Effector memory CD8-positive, alpha-beta T cell (primary cell): ENCODE results near the gene GABRR1.
"Not testable (repeated sequence)": the region's sequence is repeated elsewhere in the genome, so short reads cannot be mapped to it uniquely, and the experiment has no call there.

ENCODE experiments used
- ATAC-seq: fragments of 150-1000 bp; cut with Tn5 transposase; replicated peaks from 2 replicates; pipeline ENCODE4 v1.10.0; 2021; ENCODE audit warnings: mild to moderate bottlenecking, moderate library complexity
- DNase-seq, 3 experiments: peaks; one replicate each; pipeline ENCODE4 v3.0.0; 2021
- H3K27ac Mint-ChIP-seq, 2 donors: one replicate each; pipeline ENCODE4 v1.8.0; 2022; ENCODE audit warnings: mild to moderate bottlenecking in 2 of 2, mixed read lengths in 2 of 2, moderate library complexity in 2 of 2
- H3K27me3 Mint-ChIP-seq, 2 donors: one replicate each; pipeline ENCODE4 v1.8.0; 2022; ENCODE audit warnings: mixed read lengths in 2 of 2
- H3K36me3 Mint-ChIP-seq: one replicate; pipeline ENCODE4 v1.8.0; 2022; ENCODE audit warnings: mild to moderate bottlenecking, moderate library complexity, mixed read lengths; ENCODE audit not compliant: insufficient read depth
- H3K4me1 Mint-ChIP-seq, 2 donors: one replicate each; pipeline ENCODE4 v1.8.0; 2022; ENCODE audit warnings: low read depth in 2 of 2, mixed read lengths in 2 of 2
- H3K4me3 Mint-ChIP-seq, 2 donors: one replicate each; pipeline ENCODE4 v1.8.0; 2022; ENCODE audit warnings: mild to moderate bottlenecking in 2 of 2, mixed read lengths in 2 of 2, moderate library complexity in 2 of 2
- H3K9me3 Mint-ChIP-seq, 2 donors: one replicate each; pipeline ENCODE4 v1.8.0; 2022; ENCODE audit warnings: mixed read lengths in 2 of 2

The GABRR1 gene

GRCh38 chr6:89139509-89140346 lies 77.4 kb downstream of the GABRR1 start:
- H3K9me3 Mint-ChIP-seq: no peaks in the 10 kb centered on the region

GRCh38 chr6:89138173-89138572 lies 79.0 kb downstream of the GABRR1 start:
- H3K9me3 Mint-ChIP-seq: no peaks in the 10 kb centered on the region
- no peak overlapping the region for H3K27ac Mint-ChIP-seq
- H3K4me3 Mint-ChIP-seq: no peak overlapping the region
- H3K4me1 Mint-ChIP-seq: no peaks in the 10 kb centered on the region
- ATAC-seq (no peak), DNase-seq (no peak)
- H3K27me3 Mint-ChIP-seq: no peaks in the 10 kb centered on the region
- H3K36me3 Mint-ChIP-seq: no peaks in the 10 kb centered on the region

More at GRCh38 chr6:89139509-89140346, 77.4 kb downstream of the GABRR1 start:
- H3K4me1 Mint-ChIP-seq: peaks cover 0 to 2% of the 10 kb centered on the region in 2 donors
- no peaks in the 10 kb centered on the region for H3K27me3 Mint-ChIP-seq
- no peak overlapping the region for H3K27ac Mint-ChIP-seq
- no peaks in the 10 kb centered on the region for H3K36me3 Mint-ChIP-seq
- no peak for DNase-seq
- H3K4me3 Mint-ChIP-seq: no peak overlapping the region
- ATAC-seq: no peak

GRCh38 chr6:89134723-89135122 lies 82.4 kb downstream of the GABRR1 start:
- no peaks in the 10 kb centered on the region for H3K36me3 Mint-ChIP-seq
- H3K27ac Mint-ChIP-seq: no peak overlapping the region
- ATAC-seq (no peak), DNase-seq (no peak)
- H3K4me1 Mint-ChIP-seq: no peaks in the 10 kb centered on the region
- H3K27me3 Mint-ChIP-seq: no peaks in the 10 kb centered on the region
- no peak overlapping the region for H3K4me3 Mint-ChIP-seq
- no peaks in the 10 kb centered on the region for H3K9me3 Mint-ChIP-seq

GRCh38 chr6:89133981-89134380 lies 83.2 kb downstream of the GABRR1 start:
- DNase-seq (no peak), ATAC-seq (no peak)
- Mint-ChIP-seq H3K4me3 (no peak overlapping the region), H3K27me3 (no peaks in the 10 kb centered on the region), H3K27ac (no peak overlapping the region), H3K4me1 (no peaks in the 10 kb centered on the region), H3K36me3 (no peaks in the 10 kb centered on the region), H3K9me3 (peaks cover 0 to 1% of the 10 kb centered on the region in 2 donors)

GRCh38 chr6:89132057-89132456 lies 85.1 kb downstream of the GABRR1 start:
- Mint-ChIP-seq H3K9me3 (peaks cover 0 to 8% of the 10 kb centered on the region in 2 donors), H3K27ac (no peak overlapping the region), H3K27me3 (no peaks in the 10 kb centered on the region), H3K4me3 (no peak overlapping the region), H3K36me3 (no peaks in the 10 kb centered on the region), H3K4me1 (no peaks in the 10 kb centered on the region)
- ATAC-seq (no peak), DNase-seq (no peak)

GRCh38 chr6:89131599-89131998 lies 85.6 kb downstream of the GABRR1 start:
- Mint-ChIP-seq H3K9me3 (peaks cover 0 to 8% of the 10 kb centered on the region in 2 donors), H3K4me3 (no peak overlapping the region), H3K4me1 (no peaks in the 10 kb centered on the region), H3K27ac (no peak overlapping the region), H3K27me3 (no peaks in the 10 kb centered on the region), H3K36me3 (no peaks in the 10 kb centered on the region)
- ATAC-seq (no peak), DNase-seq (no peak)

- H3K36me3 Mint-ChIP-seq, H3K9me3 Mint-ChIP-seq, H3K27me3 Mint-ChIP-seq, H3K4me1 Mint-ChIP-seq, H3K4me3 Mint-ChIP-seq, DNase-seq, ATAC-seq, H3K27ac Mint-ChIP-seq: not testable (repeated sequence)
Measured at GRCh38 chr6:89128256-89128671, 88.9 kb downstream of the GABRR1 start.
